ENCODE data around the gene SLC25A42.

- TF ChIP-seq, protein P1, sequence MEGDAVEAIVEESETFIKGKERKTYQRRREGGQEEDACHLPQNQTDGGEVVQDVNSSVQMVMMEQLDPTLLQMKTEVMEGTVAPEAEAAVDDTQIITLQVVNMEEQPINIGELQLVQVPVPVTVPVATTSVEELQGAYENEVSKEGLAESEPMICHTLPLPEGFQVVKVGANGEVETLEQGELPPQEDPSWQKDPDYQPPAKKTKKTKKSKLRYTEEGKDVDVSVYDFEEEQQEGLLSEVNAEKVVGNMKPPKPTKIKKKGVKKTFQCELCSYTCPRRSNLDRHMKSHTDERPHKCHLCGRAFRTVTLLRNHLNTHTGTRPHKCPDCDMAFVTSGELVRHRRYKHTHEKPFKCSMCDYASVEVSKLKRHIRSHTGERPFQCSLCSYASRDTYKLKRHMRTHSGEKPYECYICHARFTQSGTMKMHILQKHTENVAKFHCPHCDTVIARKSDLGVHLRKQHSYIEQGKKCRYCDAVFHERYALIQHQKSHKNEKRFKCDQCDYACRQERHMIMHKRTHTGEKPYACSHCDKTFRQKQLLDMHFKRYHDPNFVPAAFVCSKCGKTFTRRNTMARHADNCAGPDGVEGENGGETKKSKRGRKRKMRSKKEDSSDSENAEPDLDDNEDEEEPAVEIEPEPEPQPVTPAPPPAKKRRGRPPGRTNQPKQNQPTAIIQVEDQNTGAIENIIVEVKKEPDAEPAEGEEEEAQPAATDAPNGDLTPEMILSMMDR (conservative IDR thresholded peaks at IDR 0.05; ENCODE audit: low read depth, low read length), result no peak
- no peak for TF ChIP-seq EZH2 (IDR thresholded peaks at IDR 0.05; ENCODE audit: borderline replicate concordance, low read depth, low read length, poor library complexity, severe bottlenecking)
These were observed 37.7 kb downstream of the SLC25A42 start for GRCh38 chr19:19101540-19101939.

All from A673 (cell line).